PC-3 (cell line): Measurements from ENCODE around the gene ICAM1. TPM values are rescaled to one million over a fixed set of nuclear protein-coding genes. Genes with fewer than 3 reads are reported as not detected.

Experiments
- ATAC-seq: fragments of 200-7000 bp; cut with Tn5 transposase; 2 replicates; pipeline ENCODE4 v1.9.1; 2020; ENCODE audit warnings: mild to moderate bottlenecking, moderate library complexity
- BruUV-seq: library from RNA; stranded (reverse); fragments of 400-500 nt; replicated peaks from 2 replicates; lab custom pipeline; 2021; lab: Mats Ljungman, UMichigan
- CTCF ChIA-PET: fragments of 300-600 bp; sonication (Branson Sonifier 250); formaldehyde crosslinking; loops from one replicate; lab custom pipeline; 2022; ENCODE audit warnings: antibody characterized with exemption; lab: Charles Lee
- POLR2A ChIA-PET: fragments of 300-600 bp; sonication (Branson Sonifier 250); formaldehyde crosslinking; loops from one replicate; lab custom pipeline; 2022; ENCODE audit warnings: antibody characterized with exemption; ENCODE audit not compliant: unreplicated experiment; lab: Charles Lee
- DNase-seq: peaks from one replicate; pipeline ENCODE4 v3.0.0-alpha.2; 2015
- H2AFZ ChIP-seq: fragments of 300-600 bp; sonication (generic); 2 replicates; pipeline ENCODE4 v1.6.0; 2016; ENCODE audit warnings: antibody characterized with exemption, low read length
- H3F3A ChIP-seq: fragments of 300-600 bp; sonication (generic); one replicate; pipeline ENCODE4 v1.6.0; 2017; ENCODE audit warnings: antibody characterized with exemption, low read length, control low read depth, mild to moderate bottlenecking; ENCODE audit not compliant: unreplicated experiment
- H3K27ac ChIP-seq: fragments of 300-600 bp; sonication (generic); 2 replicates; pipeline ENCODE4 v1.5.1; 2016; ENCODE audit warnings: mild to moderate bottlenecking, low read length
- H3K27me3 ChIP-seq: fragments of 300-600 bp; sonication (generic); 2 replicates; pipeline ENCODE4 v1.6.1; 2016; ENCODE audit warnings: low read length, mixed read lengths
- H3K36me3 ChIP-seq: fragments of 300-600 bp; sonication (generic); 2 replicates; pipeline ENCODE4 v1.6.1; 2016; ENCODE audit warnings: low read depth, mixed run types, low read length, mixed read lengths
- H3K4me1 ChIP-seq: fragments of 300-600 bp; sonication (generic); 2 replicates; pipeline ENCODE4 v1.5.1; 2016; ENCODE audit warnings: low read length; ENCODE audit not compliant: insufficient read depth
- H3K4me2 ChIP-seq: fragments of 300-600 bp; sonication (generic); 2 replicates; pipeline ENCODE4 v1.6.0; 2016; ENCODE audit warnings: low read length
- H3K4me3 ChIP-seq: fragments of 300-600 bp; sonication (generic); 2 replicates; pipeline ENCODE4 v1.5.1; 2016; ENCODE audit warnings: mild to moderate bottlenecking, low read length, mixed read lengths
- H3K79me2 ChIP-seq: fragments of 300-600 bp; sonication (generic); 2 replicates; pipeline ENCODE4 v1.6.1; 2017; ENCODE audit warnings: low read length, mixed read lengths
- H3K9ac ChIP-seq: fragments of 300-600 bp; sonication (generic); 2 replicates; pipeline ENCODE4 v1.6.0; 2016; ENCODE audit warnings: mild to moderate bottlenecking, low read length
- H3K9me2 ChIP-seq: fragments of 300-600 bp; sonication (generic); replicated peaks from 2 replicates; pipeline ENCODE4 v1.6.1; 2016; ENCODE audit warnings: mixed run types, low read length, mixed read lengths
- H3K9me3 ChIP-seq: fragments of 300-600 bp; sonication (generic); 2 replicates; pipeline ENCODE4 v1.6.1; 2016; ENCODE audit warnings: low read length, mixed read lengths
- H4K20me1 ChIP-seq: fragments of 300-600 bp; sonication (generic); 2 replicates; pipeline ENCODE4 v1.6.1; 2016; ENCODE audit warnings: low read length, mixed read lengths
- CTCF ChIP-seq: fragments of 300-600 bp; sonication (generic); conservative IDR thresholded peaks from 2 replicates; pipeline ENCODE4 v1.5.1; 2017; ENCODE audit warnings: antibody characterized with exemption, low read depth, mild to moderate bottlenecking, low read length
- EZH2 ChIP-seq: fragments of 300-600 bp; sonication (generic); IDR thresholded peaks from one replicate; pipeline ENCODE4 v1.6.1; 2017; ENCODE audit warnings: antibody characterized with exemption, mild to moderate bottlenecking, low read length; ENCODE audit not compliant: unreplicated experiment
- EZH2phosphoT487 ChIP-seq: fragments of 300-600 bp; sonication (generic); IDR thresholded peaks from 2 replicates; pipeline ENCODE4 v1.6.1; 2018; ENCODE audit warnings: mild to moderate bottlenecking, antibody characterized with exemption, low read length, borderline replicate concordance
- intact Hi-C: fragments of 100-400 bp; cut with micrococcal nuclease; formaldehyde crosslinking; loops from 2 replicates; pipeline ENCODE4 v1.9.0; 2023
- total RNA-seq: library from RNA; depleted of rRNA; stranded (reverse); fragments of >200 nt; gene quantifications from 2 replicates; pipeline ENCODE4 v1.2.3, GENCODE V29; 2014

The ICAM1 gene
- total RNA-seq, 1 experiment from 2014 or later, result 15.3 TPM

- Histone ChIP-seq H3K9me2 (no peaks in the 10 kb centered on the region), H3K36me3 (peaks cover 20% of the 10 kb centered on the region), H3K27ac (no peak overlapping the region), H3K4me3 (peak overlapping the region; percentile 82), H3K9me3 (no peaks in the 10 kb centered on the region), H3K79me2 (peaks cover 15% of the 10 kb centered on the region), H3K4me1 (peaks cover 10% of the 10 kb centered on the region; the same call in 1 of the 2 replicates), H3K4me2 (peak overlapping the region; percentile 93), H3F3A (no peaks in the 10 kb centered on the region), H4K20me1 (no peaks in the 10 kb centered on the region), H3K9ac (peak overlapping the region; percentile 87; the same call in 1 of the 2 replicates), H3K27me3 (no peaks in the 10 kb centered on the region), H2AFZ (peak overlapping the region; percentile 87; the same call in 1 of the 2 replicates)
- CTCF ChIA-PET, result no interaction called here
- TF ChIP-seq EZH2phosphoT487 (no peak), EZH2 (no peak), CTCF (no peak)
- POLR2A ChIA-PET, result interaction anchor here (0.6 kb wide), 2 partner anchors 17 to 18 kb away, joined by 4 to 26 read pairs; no protein-coding TSS in a partner anchor
- intact Hi-C loops, result no loop called here
- DNase-seq (no peak), ATAC-seq (no peak)
- BruUV-seq, result TSS peak; percentile 25
Observed at GRCh38 chr19:10316229-10317044, 45.5 kb downstream of the ICAM1 start.

- peaks cover 25% of the 10 kb centered on the region for H3K36me3 ChIP-seq
- no peak for ATAC-seq
Observed at GRCh38 chr19:10317045-10317856, 46.3 kb downstream of the ICAM1 start.

More at GRCh38 chr19:10317045-10317856, 46.3 kb downstream of the ICAM1 start:
- H3K4me1 ChIP-seq, result peaks cover 10% of the 10 kb centered on the region; the same call in 1 of the 2 replicates
- no peak overlapping the region for H3K4me3 ChIP-seq
- H2AFZ ChIP-seq, result no peak overlapping the region
- ChIA-PET CTCF (no interaction called here), POLR2A (interaction anchor here (0.6 kb wide), 3 partner anchors 11 to 17 kb away, joined by 4 to 26 read pairs (median 8); no protein-coding TSS in a partner anchor)
- peaks cover 15% of the 10 kb centered on the region for H3K79me2 ChIP-seq
- intact Hi-C loops, result no loop called here
- TF ChIP-seq CTCF (no peak), EZH2 (no peak), EZH2phosphoT487 (no peak)
- H3K9ac ChIP-seq, result no peak overlapping the region
- H3K27ac ChIP-seq, result no peak overlapping the region
- H3K27me3 ChIP-seq, result no peaks in the 10 kb centered on the region
- no peaks in the 10 kb centered on the region for H3K9me3 ChIP-seq
- BruUV-seq, result no TSS peak
- no peak for DNase-seq
- H3K9me2 ChIP-seq, result no peaks in the 10 kb centered on the region
- no peaks in the 10 kb centered on the region for H4K20me1 ChIP-seq
- no peaks in the 10 kb centered on the region for H3F3A ChIP-seq
- no peak overlapping the region for H3K4me2 ChIP-seq
